GM21515 (cell line): ENCODE measurements around the gene SERP1.

Experiments
- ATAC-seq: cut with Tn5 transposase; IDR thresholded peaks from one replicate; pipeline ENCODE4 v1.9.1; 2021; ENCODE audit not compliant: unreplicated experiment

Gene SERP1

DNA sequence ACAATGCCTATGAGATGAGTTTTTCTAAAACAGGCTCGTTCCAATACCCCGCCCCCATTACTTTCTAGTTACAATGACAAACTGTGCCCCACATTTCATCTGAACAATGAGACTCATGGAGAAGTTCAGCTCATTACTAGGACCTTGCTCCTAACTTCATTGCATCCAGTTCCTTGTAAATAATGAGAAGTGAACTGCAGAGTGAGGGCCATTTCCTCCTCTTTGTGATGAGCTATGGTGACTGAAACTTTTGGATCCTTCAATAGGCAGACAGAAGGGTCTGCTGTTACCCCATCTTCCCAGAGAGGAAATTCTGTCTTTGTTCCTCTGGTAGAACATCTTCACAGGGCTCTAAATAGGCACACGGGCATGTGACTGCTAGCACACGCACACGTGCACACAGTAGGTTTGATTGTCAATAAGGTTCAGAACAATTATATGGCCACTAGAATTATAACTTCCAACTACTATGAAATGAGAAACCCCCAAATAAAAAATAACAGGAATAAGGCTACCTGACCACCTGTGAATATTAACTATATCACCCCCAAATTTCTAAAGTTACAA, 51.8 kb downstream of the SERP1 start:
- ATAC-seq: no peak
